ENCODE measurements around the gene SOS2. TPM values are rescaled to one million over a fixed set of nuclear protein-coding genes. Genes with fewer than 3 reads are reported as not detected.

SOS2 gene
- polyA plus RNA-seq, 1 donor from 2014 or later, result 25.9 TPM

- no peak for TF ChIP-seq SMC3 (conservative IDR thresholded peaks at IDR 0.05; ENCODE audit: poor library complexity)
- TF ChIP-seq MXI1 (conservative IDR thresholded peaks at IDR 0.05; ENCODE audit: poor library complexity, severe bottlenecking), result no peak
- TF ChIP-seq EZH2 (IDR thresholded peaks at IDR 0.05; ENCODE audit: borderline replicate concordance, insufficient read depth, low read length, poor library complexity, severe bottlenecking), result no peak
- no peak for TF ChIP-seq EP300 (conservative IDR thresholded peaks at IDR 0.05; ENCODE audit: poor library complexity, severe bottlenecking)
- TF ChIP-seq CTCF (IDR thresholded peaks at IDR 0.05; ENCODE audit: poor library complexity, severe bottlenecking), result no peak
- TF ChIP-seq TAF1 (IDR thresholded peaks at IDR 0.05; ENCODE audit: low read depth), result no peak
- no peak for TF ChIP-seq REST (IDR thresholded peaks at IDR 0.05; ENCODE audit: borderline replicate concordance)
- TF ChIP-seq POLR2AphosphoS5 (IDR thresholded peaks at IDR 0.05), result no peak
- no peaks in the 10 kb centered on the region for H3F3A ChIP-seq (ENCODE audit: insufficient read depth, low read length, poor library complexity, severe bottlenecking)
- peaks cover 8% of the 10 kb centered on the region for H3K36me3 ChIP-seq (ENCODE audit: insufficient read depth, low read length)
- no peak overlapping the region for H3K4me3 ChIP-seq (ENCODE audit: low read length)
- no peak overlapping the region for H3K9ac ChIP-seq (ENCODE audit: low read length)
- no peak overlapping the region for H2AFZ ChIP-seq (ENCODE audit: low read depth, low read length)
- H3K27me3 ChIP-seq (ENCODE audit: insufficient read depth, low read depth, low read length), result no peaks in the 10 kb centered on the region
- H3K4me2 ChIP-seq (ENCODE audit: low read length), result no peak overlapping the region
- no peaks in the 10 kb centered on the region for H4K20me1 ChIP-seq (ENCODE audit: insufficient read depth)
- no peak overlapping the region for H3K27ac ChIP-seq (ENCODE audit: low read length)
- H3K9me3 ChIP-seq (ENCODE audit: low read length), result no peaks in the 10 kb centered on the region
- H3K9me2 ChIP-seq (ENCODE audit: insufficient read depth, low read length), result no peaks in the 10 kb centered on the region
- H3K79me2 ChIP-seq (replicated peaks; ENCODE audit: insufficient read depth, low read length), result no peaks in the 10 kb centered on the region
Measured at GRCh38 chr14:50107850-50108249, 123.5 kb downstream of the SOS2 start.

- H3K27ac ChIP-seq (ENCODE audit: low read length), result no peak overlapping the region
- H3K27me3 ChIP-seq (ENCODE audit: insufficient read depth, low read depth, low read length), result no peaks in the 10 kb centered on the region
- H3K9me3 ChIP-seq (ENCODE audit: low read length), result no peaks in the 10 kb centered on the region
- peaks cover 8% of the 10 kb centered on the region for H3K36me3 ChIP-seq (ENCODE audit: insufficient read depth, low read length)
- H3K4me3 ChIP-seq (ENCODE audit: low read length), result no peak overlapping the region
- no peaks in the 10 kb centered on the region for H3F3A ChIP-seq (ENCODE audit: insufficient read depth, low read length, poor library complexity, severe bottlenecking)
- no peaks in the 10 kb centered on the region for H4K20me1 ChIP-seq (ENCODE audit: insufficient read depth)
- H3K9me2 ChIP-seq (ENCODE audit: insufficient read depth, low read length), result no peaks in the 10 kb centered on the region
- H3K9ac ChIP-seq (ENCODE audit: low read length), result no peak overlapping the region
- H2AFZ ChIP-seq (ENCODE audit: low read depth, low read length), result no peak overlapping the region
- TF ChIP-seq MXI1 (conservative IDR thresholded peaks at IDR 0.05; ENCODE audit: poor library complexity, severe bottlenecking), result no peak
- TF ChIP-seq TAF1 (IDR thresholded peaks at IDR 0.05; ENCODE audit: low read depth), result no peak
- TF ChIP-seq EP300 (conservative IDR thresholded peaks at IDR 0.05; ENCODE audit: poor library complexity, severe bottlenecking), result no peak
- no peak for TF ChIP-seq EZH2 (IDR thresholded peaks at IDR 0.05; ENCODE audit: borderline replicate concordance, insufficient read depth, low read length, poor library complexity, severe bottlenecking)
- TF ChIP-seq RAD21 (conservative IDR thresholded peaks at IDR 0.05), result no peak
- TF ChIP-seq SMC3 (conservative IDR thresholded peaks at IDR 0.05; ENCODE audit: poor library complexity), result no peak
- no peak for TF ChIP-seq CTCF (IDR thresholded peaks at IDR 0.05; ENCODE audit: poor library complexity, severe bottlenecking)
- no peaks in the 10 kb centered on the region for H3K79me2 ChIP-seq (replicated peaks; ENCODE audit: insufficient read depth, low read length)
- no peak overlapping the region for H3K4me2 ChIP-seq (ENCODE audit: low read length)
Measured at GRCh38 chr14:50106178-50106577, 125.2 kb downstream of the SOS2 start.

All from neural cell (in vitro differentiated cells).